Upper lobe of left lung (tissue), 4 donors: ENCODE results near the gene ATP1A2.

Source experiments
- EP300 ChIP-seq, 4 donors: sonication (generic); formaldehyde crosslinking; IDR thresholded peaks; one replicate each; pipeline ENCODE4 v1.5.1; 2017; ENCODE audit warnings: antibody characterized with exemption in 4 of 4, control low read depth in 2 of 4
- POLR2A ChIP-seq, 4 donors: fragments of 450-650 bp; IDR thresholded peaks; one replicate each; pipeline ENCODE4 v1.5.1; 2016 to 2017; ENCODE audit warnings: antibody characterized with exemption in 4 of 4, mild to moderate bottlenecking in 2 of 4
- POLR2AphosphoS5 ChIP-seq, 2 donors: sonication (generic); formaldehyde crosslinking; IDR thresholded peaks; one replicate each; pipeline ENCODE4 v1.5.1; 2017; ENCODE audit warnings: antibody characterized with exemption in 2 of 2
- TF ChIP-seq, protein P1 (sequence below), 6 experiments: fragments of 450-650 bp in 4 of 6; fragments of 200-600 bp in 2 of 6; sonication (generic) in 2 of 6; IDR thresholded peaks; one replicate each; pipeline ENCODE4 v1.5.1; 2016 to 2019; ENCODE audit warnings: antibody characterized with exemption in 6 of 6

DNA sequence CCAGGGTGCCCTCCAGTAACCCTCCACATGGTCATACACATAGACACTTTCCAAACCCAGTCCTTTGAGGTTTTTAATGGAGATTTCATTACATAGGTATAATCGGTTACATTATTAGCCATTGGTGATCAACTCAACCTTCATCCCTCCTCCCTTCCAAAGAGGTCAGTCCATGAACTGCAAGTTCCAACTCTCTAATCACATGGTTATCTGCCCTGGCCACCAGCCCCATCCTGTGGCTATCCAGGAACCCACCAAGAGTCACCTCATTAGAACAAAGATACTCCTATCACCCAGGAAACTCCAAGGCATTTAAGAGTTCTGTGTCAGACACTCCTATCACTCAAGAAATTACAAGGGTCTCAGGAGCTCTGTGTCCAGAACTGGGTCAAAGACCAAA is 48.1 kb downstream of the ATP1A2 start:
- TF ChIP-seq, protein P1, sequence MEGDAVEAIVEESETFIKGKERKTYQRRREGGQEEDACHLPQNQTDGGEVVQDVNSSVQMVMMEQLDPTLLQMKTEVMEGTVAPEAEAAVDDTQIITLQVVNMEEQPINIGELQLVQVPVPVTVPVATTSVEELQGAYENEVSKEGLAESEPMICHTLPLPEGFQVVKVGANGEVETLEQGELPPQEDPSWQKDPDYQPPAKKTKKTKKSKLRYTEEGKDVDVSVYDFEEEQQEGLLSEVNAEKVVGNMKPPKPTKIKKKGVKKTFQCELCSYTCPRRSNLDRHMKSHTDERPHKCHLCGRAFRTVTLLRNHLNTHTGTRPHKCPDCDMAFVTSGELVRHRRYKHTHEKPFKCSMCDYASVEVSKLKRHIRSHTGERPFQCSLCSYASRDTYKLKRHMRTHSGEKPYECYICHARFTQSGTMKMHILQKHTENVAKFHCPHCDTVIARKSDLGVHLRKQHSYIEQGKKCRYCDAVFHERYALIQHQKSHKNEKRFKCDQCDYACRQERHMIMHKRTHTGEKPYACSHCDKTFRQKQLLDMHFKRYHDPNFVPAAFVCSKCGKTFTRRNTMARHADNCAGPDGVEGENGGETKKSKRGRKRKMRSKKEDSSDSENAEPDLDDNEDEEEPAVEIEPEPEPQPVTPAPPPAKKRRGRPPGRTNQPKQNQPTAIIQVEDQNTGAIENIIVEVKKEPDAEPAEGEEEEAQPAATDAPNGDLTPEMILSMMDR (IDR thresholded peaks at IDR 0.05), result no peak
- TF ChIP-seq POLR2AphosphoS5 (IDR thresholded peaks at IDR 0.05) (no peak), POLR2A (IDR thresholded peaks at IDR 0.05) (no peak), EP300 (IDR thresholded peaks at IDR 0.05) (no peak)
